GM18498 (cell line): ENCODE measurements around the gene MRPS10.
A peak's percentile ranks its signal among the peaks of the same experiment; 100 is the strongest.
"Not testable (repeated sequence)": the region's sequence is repeated elsewhere in the genome, so short reads cannot be mapped to it uniquely, and the experiment has no call there.

Experiments used
- ATAC-seq: cut with Tn5 transposase; IDR thresholded peaks from one replicate; pipeline ENCODE4 v1.9.1; 2021; ENCODE audit warnings: mild to moderate bottlenecking, moderate library complexity; ENCODE audit not compliant: unreplicated experiment

Gene MRPS10

DNA sequence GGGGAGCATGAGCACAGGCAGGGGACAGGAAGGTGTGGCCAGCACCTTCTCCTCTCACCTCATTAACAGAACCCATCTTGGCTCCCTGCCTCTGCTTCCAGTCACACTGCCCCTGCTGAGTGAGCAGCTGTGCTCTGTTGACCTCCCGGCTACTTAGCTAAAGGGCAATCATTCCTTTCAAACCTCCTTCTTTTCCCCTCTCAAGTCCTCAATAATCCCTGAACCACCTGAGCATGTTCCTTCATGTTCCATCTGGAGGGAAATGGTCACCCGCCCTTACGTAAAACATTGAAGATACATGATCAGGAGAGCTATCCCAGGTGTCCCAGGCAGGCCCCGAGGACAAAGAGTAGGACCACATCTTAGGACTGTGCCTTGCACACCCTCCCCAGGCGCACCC lies 21.7 kb upstream of the MRPS10 start:
- ATAC-seq = no peak

DNA sequence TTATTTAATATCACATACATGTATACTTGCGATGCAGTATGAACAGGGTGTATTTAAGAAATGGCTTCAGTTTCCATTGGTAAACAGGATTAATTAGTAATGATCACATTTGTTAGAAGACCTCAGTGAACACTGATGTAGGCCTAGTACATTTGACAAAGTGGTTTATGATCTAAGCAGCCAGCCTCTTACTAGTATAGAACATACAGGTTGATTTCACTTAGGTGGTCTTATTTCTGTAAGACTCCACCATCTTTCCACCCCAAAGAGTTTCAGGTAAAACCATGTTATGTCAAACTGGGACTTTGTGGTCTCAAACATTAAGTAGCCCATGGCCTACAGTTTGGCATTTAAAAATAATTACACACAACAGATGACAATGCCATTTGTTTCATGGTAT lies 20.2 kb upstream of the MRPS10 start:
- ATAC-seq = no peak

DNA sequence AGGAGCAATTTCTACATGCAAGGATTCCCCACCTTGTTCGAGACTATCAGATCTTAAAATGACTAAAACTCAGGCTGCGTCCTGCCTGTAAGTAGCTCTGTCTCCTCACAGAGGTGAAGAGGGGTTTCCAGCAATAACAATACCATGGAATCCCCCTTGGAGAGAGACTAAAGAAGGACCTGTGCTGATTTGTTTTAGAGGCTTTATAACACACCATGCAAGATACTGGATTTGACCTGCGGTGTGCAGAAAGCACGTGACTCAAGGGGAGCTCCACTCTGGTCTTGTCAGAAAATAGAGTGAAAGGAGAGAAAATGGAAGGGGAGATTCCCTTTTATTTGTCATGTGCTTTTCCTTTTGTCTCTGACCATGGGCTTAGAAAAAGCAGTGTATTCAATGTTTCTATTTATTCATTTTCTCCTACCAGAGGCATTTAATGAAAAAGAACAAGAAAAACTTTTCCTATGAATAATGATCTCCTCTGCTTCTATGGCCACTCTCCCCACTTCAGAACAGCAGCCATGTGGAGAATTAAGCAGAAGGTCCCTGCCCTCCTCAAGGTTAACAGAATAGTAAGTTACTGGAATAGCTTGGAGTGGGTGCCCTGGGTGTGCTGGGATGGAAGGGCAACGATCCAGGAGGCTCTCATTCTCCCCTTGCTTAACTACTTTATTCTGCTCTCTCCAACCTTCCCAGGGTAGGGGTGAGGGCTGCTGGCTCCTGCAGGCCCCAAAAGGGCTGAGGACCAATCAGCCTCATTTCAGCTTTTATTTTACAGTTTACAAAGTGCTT lies 19.2 kb upstream of the MRPS10 start:
- ATAC-seq = no peak

DNA sequence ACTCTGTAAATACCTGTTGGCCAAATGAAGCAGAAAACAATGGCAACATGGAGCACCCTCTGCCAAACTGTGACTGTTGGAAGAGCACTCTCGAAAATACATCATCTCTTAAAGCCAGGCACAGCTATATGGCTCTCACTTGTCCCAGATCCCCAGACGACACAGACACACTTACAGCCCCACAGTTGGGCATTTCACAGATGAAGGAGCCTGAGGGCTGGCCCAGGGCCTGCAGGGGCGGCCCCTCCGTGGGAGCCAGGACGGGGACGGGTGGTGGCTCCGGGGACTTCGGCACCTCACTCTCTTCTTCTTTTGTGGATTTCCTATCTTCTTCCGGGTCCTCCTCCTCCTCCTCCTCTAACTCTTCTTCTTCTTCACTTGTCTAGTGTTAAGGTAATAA lies 18.4 kb upstream of the MRPS10 start:
- ATAC-seq = no peak

DNA sequence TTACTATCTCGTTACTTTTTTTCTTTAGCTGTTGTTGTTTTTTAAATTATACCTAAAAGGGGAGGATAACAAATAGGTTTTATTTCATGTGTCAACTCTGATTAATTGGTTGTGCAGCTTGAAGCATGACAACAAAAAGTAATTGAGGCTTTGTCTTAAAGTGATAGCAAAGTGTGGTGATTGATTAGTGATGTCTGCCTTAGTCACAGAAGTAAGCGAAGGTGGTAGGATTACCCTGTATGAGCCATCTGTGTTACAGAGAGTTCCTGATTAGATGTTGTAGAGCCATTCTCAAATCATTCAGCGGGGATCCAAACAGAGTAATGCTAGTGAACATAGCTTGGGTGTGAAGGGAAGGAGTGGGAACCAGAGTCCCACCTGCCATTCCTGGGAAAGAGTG lies 14.4 kb upstream of the MRPS10 start:
- no peak for ATAC-seq

DNA sequence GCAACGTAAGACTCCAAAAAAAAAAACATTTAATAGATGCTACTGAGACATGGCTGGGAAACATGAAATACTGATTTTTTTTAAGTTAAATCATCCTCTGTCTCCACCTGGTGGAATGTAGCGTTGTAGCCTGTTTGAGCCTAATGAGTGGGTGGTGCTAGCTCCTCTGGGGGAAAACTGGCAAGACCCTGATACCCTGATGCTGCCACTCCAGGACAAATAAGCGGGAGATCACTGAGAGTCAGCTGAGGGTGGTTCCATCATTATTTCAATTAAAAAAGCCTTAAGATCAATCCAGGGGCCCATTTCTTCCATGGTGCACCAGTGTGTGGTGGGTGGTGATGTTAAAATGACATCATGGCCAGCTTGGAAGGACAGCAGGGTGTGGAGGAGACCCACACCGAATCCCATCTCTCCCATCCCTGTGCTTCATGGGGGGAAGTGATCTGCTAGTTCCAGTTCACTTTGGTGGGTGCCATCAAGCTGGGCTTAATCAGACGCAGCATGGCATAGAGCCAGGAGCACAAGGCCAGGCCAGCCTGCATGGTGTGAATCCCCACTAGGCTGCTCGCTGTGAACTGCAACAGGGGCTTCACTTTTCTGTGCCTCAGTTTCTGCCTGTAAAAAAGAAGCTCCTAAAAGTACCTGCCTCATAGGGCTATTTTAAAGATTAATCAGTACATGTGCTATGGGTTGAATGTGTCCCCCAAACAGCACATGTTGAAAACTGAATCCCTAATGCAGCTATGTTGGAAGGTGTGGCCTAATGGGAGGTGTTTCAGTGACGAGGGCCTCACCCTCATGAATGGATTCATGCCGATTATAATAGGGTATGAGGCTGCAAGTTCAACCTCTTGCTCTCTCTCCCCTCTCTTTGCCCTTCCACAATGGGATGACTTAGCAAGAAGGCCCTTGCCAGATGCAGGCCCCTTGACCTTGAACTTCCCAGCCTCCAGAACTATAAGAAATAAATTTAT lies 13.0 kb upstream of the MRPS10 start:
- no peak for ATAC-seq

DNA sequence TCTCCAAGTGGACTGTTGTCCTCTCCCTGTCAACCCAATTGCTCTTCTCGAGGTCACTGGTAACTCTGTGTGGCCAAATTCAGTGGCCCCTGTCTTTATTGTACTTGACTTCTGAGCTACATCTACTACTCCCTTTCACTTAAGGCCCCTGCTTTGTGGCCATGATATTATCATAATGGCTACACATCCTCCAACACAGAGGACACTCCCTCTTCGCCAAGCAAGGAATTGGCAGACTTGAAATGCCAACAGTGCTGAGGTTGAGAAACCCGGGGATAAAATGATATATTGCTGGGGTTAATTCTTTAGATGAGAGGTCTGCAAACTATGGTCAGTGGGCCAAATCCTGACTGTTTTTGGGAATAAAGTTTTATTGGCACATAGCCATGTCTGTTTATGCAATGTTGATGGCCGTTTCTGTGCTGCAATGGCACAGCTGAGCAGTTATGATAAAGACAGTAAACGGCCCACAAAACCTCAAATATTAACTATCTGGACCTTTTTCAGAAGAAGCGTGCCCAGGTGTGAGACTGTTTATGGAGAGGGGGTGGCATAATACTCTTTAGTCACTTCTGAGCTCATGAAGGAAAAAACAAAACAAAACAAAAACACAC lies 12.0 kb upstream of the MRPS10 start:
- ATAC-seq = no peak

DNA sequence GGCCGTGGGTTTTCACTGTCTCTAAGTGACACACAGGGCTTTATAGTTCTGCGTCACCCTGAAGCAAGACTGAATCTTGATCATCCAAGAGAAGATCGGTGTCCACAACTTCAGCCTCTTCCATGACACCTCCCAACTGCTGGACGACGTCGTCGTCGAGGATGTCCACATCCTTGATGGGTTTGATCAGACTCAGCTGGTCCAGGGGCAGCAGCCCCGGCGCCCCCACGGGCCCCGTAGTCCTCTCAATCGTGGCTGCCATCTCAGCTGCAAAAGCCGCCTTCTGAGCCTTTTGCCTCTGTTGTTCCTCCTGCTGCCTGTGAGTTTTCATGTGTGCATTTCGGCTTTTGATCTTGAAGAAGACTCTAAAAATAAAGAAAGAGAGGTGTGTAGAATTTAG lies 10.6 kb upstream of the MRPS10 start:
- ATAC-seq = no peak

DNA sequence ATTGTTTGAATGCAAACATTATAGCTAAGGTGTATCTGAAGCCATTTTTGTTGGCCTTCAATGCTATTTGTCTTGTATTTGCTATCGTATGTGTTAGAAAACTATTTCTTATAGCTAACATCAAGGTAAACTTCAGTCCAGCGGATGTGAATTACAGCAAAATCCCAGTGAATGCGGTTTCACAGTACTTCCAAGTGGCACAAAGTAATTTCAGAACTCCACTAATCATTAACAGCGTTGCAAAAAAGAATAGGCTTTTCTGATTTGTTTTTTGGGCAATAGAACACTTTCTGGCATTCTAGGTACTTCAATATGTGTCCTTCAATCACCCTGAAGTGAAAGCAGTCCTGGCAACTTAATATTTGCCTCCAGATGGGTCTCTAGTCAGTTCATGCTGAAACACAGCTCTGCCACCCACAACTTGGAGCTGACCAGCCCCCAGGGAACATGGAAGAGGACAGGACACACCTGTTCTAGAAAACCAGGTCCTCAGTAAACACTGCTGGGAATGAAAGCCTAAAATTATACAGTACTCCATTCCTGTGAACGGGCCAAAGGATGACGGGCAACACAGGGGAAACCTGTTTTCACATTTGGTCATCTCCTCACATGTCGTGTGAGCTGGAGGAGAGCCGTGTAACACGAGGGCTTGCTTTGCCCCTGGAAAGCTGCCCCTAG lies 9.7 kb upstream of the MRPS10 start:
- no peak for ATAC-seq

DNA sequence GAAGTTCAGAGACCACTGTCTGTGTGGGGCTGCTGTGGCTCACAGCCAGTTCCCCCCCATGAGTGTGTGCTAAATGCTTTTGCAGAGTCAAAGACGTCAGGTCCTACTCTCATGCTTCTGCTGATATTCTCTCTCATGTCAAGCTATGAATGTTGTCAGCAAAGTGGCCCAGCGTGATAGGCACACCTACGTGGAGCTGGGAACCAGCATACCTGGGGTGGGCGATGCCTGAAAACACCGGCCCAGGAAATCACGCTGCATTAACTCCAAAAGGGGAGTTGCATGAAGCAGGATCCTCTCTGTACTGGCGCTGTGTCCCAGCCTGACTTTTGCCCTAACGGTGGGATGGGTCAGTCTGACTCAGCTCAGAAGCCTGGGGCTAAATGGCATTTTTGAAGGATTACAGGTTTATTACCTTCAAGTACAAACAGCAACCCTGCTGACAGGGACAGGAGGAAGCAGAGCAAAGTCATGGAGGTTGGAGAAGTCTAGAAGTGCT lies 9.0 kb upstream of the MRPS10 start:
- no peak for ATAC-seq

DNA sequence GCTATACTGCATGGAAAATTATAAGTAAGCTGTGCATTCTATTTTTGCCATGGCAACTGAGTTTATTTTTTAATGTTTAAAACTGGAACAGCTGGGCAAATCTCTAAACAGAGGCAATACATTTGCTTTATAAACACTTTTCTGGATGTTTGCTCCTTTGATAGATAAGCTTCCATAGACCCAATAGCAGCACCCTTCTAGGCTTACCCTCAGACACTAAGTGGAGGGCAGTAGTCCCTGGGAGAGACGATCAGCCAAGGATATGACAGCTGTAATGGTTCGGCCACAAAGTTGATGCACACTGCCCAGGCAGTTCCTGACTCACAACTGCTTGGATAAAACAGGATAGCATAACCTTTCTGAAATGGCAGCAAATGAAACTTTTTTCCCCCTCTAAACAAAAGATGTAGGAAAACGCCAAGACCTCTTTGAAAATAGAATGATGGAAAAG lies 8.5 kb upstream of the MRPS10 start:
- no peak for ATAC-seq

DNA sequence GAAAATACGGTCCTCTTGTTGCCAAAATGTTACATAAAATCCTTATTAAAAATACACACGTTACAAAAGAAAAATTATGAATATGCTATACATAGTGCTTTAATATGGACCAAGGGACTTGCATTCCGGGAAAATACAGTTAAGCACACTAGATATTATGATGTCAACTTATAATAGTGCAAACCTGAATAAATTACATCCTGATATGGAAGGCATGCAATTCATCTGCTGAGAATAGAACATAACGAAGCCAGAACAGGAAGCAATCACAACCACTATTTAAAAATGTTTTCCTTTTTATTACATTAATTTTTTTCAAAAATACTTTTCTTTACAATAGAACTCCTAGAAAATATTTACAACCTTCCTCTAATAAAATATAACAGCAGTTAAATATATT lies 7.8 kb upstream of the MRPS10 start:
- no peak for ATAC-seq

DNA sequence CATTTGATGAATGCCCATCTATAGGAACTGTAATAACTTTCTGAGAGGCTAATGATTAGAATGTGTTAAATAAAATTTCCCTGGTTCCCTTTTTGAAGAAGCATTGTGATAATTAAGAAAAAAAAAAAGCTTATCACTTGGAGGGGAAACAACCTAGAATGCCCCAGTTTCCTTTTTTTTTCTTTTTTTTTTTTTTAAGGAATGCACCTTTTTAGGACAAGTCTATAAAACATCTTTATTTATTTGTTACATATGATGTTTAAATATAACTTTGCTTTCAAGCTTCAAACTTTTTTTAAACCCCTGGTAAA lies 7.3 kb upstream of the MRPS10 start:
- ATAC-seq = no peak

DNA sequence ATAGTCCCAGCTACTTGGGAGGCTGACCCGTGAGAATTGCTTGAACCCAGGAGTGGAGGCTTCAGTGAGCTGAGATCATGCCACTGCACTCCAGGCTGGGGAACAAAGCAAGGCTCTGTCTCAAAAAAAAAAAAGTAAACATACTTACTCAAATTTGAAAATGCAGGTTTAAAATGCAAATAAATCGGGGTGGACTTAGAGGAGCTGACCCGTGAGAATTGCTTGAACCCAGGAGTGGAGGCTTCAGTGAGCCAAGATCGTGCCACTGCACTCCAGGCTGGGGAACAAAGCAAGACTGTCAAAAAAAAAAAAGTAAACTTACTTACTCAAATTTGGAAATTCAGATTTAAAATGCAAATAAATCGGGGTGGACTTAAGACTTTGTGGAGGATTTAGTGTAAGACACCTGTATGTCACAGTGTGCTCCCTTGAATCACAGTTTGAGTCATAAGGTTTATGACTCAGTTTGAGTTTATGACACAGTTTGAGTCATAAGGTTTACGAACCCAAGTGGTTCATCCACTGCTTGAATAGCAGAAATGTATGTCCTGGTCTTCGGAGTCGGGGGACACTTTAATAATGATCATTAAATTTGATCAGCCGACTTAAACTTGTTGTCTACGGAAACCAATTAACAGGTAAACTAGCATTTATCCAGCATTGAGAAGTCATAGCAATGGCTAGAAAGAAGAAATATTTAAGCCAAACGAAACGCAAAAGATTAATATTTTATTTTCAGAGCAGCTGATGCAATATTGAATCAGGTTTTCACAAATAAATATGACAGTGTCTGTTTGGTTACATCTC lies 6.8 kb upstream of the MRPS10 start:
- ATAC-seq = peak; percentile 83

DNA sequence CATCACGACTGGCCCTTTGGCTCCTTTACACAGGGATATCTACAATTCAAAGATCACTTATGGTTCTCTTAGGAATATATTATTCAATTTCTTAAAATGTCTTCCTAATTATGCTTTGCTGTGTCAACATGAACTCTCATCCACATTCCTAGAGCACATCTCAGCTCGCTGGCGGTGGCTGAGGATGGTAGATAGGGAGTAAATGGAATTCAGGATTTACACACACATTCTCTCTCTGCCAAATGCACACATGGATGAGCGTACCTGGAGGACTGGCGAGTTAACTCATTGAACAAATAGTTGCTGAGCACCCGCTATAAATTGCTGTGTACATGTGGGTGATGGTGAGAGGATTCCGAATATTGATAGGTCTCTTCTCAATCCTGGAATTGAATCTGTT lies 4.8 kb upstream of the MRPS10 start:
- ATAC-seq = no peak

DNA sequence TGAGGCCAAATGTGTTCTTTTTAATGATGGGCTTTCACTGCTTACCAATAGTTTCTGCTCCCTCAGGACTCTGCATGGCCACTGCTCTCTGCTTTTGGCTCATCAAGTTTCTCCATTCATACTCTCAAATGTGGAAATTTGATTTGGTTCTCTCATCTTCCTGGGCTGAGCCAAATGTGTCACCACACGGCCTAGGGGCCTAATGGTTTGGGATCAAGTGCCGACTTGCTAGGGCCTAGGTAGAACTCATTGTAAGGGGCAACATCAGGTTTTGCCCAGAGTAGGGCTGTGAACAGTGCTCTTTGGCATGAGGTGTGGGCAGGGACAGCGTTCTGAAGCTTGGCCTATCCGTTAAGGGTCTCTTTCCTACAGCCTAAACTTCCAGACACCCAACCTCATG lies 3.9 kb upstream of the MRPS10 start:
- no peak for ATAC-seq

DNA sequence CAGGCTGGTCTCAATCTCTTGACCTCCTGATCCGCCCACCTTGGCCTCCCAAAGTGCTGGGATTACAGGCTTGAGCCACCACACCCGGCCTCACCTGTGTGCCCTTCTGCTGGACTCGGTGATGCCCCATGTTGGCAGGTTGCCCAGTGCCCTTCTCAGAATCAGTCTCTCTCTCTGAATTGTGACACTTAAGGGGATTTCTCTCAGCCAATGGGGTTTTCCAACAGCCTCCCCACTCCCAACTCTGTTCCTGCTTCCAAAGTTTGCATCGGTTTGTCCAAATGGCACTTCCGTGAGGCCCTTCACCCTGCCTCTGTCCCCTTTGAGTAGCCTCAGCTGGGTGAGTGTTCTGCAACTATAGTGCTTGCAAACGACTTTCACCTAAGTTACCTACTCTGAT lies 3.1 kb upstream of the MRPS10 start:
- no peak for ATAC-seq

DNA sequence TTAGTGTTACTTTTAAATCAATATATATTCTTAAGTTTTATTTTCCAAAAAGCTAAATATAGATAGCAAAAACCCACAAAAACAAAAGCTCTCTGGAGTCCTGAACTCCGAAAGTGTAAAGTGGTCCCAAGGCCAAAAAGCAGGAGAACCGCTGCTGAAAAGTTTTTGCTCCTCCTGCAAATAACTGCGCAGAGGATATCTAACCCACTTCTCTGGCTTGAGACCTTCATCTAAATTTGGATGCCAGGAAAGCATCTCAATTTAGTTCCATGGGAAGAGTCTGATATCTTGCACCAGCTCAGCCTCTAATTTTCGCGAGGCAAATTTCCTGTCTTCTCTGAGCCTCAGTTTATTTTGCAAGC lies 523 bp downstream of the MRPS10 start:
- ATAC-seq = no peak

DNA sequence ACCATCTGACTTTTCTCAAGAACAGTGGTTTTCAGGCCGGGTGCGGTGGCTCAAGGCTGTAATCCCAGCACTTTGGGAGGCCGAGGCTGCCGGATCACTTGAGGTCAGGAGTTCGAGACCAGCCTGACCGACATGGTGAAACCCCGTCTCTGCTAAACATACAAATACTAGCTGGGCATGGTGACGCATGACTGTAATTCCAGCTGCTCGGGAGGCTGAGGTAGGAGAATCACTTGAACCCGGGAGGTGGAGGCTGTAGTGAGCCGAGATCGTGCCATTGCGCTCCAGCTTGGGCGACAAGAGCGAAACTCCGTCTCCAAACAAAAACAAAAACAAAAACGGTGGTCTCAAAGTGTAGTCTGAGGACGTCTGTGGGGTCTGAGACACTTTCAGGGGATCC lies 1.2 kb downstream of the MRPS10 start:
- ATAC-seq = not testable (repeated sequence)

DNA sequence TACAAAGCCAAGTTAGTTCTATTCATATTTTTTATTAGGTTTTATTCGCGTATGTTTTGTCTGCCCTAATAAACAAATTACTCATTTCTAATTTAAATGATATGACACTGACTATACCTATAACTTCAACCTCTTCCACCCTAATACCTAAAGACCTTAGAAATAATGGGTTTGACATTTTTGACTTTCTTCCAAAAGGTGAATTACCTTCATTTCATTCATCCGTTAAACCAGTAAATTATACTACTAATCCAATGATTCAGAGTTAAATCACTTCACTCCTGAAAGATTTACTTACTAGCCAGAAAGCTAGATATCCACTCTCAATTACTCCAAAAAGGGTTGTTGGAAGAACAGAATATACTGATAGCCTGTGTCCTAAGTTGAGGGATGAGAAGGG lies 5.2 kb downstream of the MRPS10 start:
- no peak for ATAC-seq
